Spleen (tissue), 11 donors: ENCODE measurements around the gene SSU72. TPM values are rescaled to one million over a fixed set of nuclear protein-coding genes. Genes with fewer than 3 reads are reported as not detected.

ENCODE experiments used
- DNase-seq: peaks from one replicate; pipeline ENCODE4 v3.0.0-alpha.2; 2020
- H3K27ac ChIP-seq, 8 donors: fragments of 200-600 bp; sonication (generic) in 7 of 8; 1 replicate in 4 of 8; 2 replicates in 4 of 8; pipeline versions ENCODE4 v1.5.0 to v1.8.0; 2016 to 2021; ENCODE audit warnings: inconsistent platforms in 4 of 8, mild to moderate bottlenecking in 4 of 8, moderate library complexity in 1 of 8
- H3K27me3 ChIP-seq, 7 donors: fragments of 200-600 bp; sonication (generic) in 6 of 7; replicated peaks in 1 of 7; 1 replicate in 4 of 7; 2 replicates in 3 of 7; pipeline versions ENCODE4 v1.5.0 to v1.8.0; 2016 to 2021; ENCODE audit warnings: inconsistent platforms in 3 of 7, mild to moderate bottlenecking in 1 of 7
- H3K36me3 ChIP-seq, 6 donors: fragments of 200-600 bp; sonication (generic) in 5 of 6; 1 replicate in 4 of 6; 2 replicates in 2 of 6; pipeline versions ENCODE4 v1.5.0 to v1.8.0; 2016 to 2021; ENCODE audit warnings: inconsistent platforms in 2 of 6
- H3K4me1 ChIP-seq, 6 donors: fragments of 200-600 bp; sonication (generic) in 5 of 6; 1 replicate in 3 of 6; 2 replicates in 3 of 6; pipeline versions ENCODE4 v1.5.0 to v1.8.0; 2016 to 2021; ENCODE audit warnings: inconsistent platforms in 3 of 6
- H3K4me3 ChIP-seq, 8 donors: fragments of 200-600 bp; sonication (generic) in 7 of 8; 1 replicate in 4 of 8; 2 replicates in 4 of 8; pipeline versions ENCODE4 v1.5.0 to v1.8.0; 2016 to 2021; ENCODE audit warnings: inconsistent platforms in 4 of 8, mild to moderate bottlenecking in 4 of 8, moderate library complexity in 2 of 8
- H3K9me3 ChIP-seq, 8 donors: fragments of 200-600 bp; sonication (generic) in 7 of 8; 1 replicate in 4 of 8; 2 replicates in 4 of 8; pipeline versions ENCODE4 v1.5.0 to v1.8.0; 2016 to 2021; ENCODE audit warnings: inconsistent platforms in 4 of 8
- CTCF ChIP-seq, 11 experiments: fragments of 200-600 bp in 7 of 11; fragments of 450-650 bp in 4 of 11; sonication (generic) in 4 of 11; IDR thresholded peaks in 8 of 11; conservative IDR thresholded peaks in 3 of 11; 1 replicate in 7 of 11; 2 replicates in 4 of 11; pipeline versions ENCODE4 v1.4.0 to v1.8.0; 2016 to 2021; ENCODE audit warnings: antibody characterized with exemption in 11 of 11, inconsistent platforms in 4 of 11, mild to moderate bottlenecking in 1 of 11
- POLR2A ChIP-seq, 3 donors: fragments of 450-650 bp; IDR thresholded peaks; one replicate each; pipeline ENCODE4 v1.5.1; 2017; ENCODE audit warnings: antibody characterized with exemption in 3 of 3, mild to moderate bottlenecking in 1 of 3
- POLR2AphosphoS5 ChIP-seq, 3 donors: sonication (generic); formaldehyde crosslinking; IDR thresholded peaks; one replicate each; pipeline ENCODE4 v1.5.1; 2017; ENCODE audit warnings: antibody characterized with exemption in 3 of 3
- WGBS, 5 donors: extraction: QIAGEN DNeasy Blood & Tissue Kit in 3 of 5; methylation state at CpG; one replicate each; pipeline versions ENCODE4 v1.1.5 to v1.1.7; 2013 to 2018; 5-methylcytosine and 5-hydroxymethylcytosine counted together
- intact Hi-C: fragments of 100-400 bp; cut with DNase I; formaldehyde crosslinking; loops from one replicate; pipeline ENCODE4 v1.15.0; 2023; ENCODE audit warnings: low total_unique reads
- polyA plus RNA-seq, 3 donors: library from polyadenylated mRNA; stranded (reverse); fragments of 200-250 nt; gene quantifications; one replicate each; pipeline ENCODE4 v1.2.1, GENCODE V29; 2013
- total RNA-seq, 7 donors: library from RNA; depleted of rRNA in 3 of 7; stranded (reverse); fragments of >200 nt in 3 of 7; fragmentation: NEBNext Ultra II Directional in 4 of 7; extraction: Animal tissue kit (Norgen Biotek cat#: 25700) in 4 of 7; gene quantifications; one replicate each; pipeline versions ENCODE4 v1.1.0 to v1.2.1, GENCODE V29; 2016 to 2021
- donor health status: healthy with polysubstance abuse.
- donor health status: DM: no; HTN: no; CAD: no; lungs with moderate emphysema.
- donor health status: DM: no; HTN: no; CAD: no.
- donor health status: Bipolar disorder and iron deficiency.
- donor health status: healthy.
- donor health status: DM: no; HTN: no; CAD: no.
- donor health status: DM: yes; HTN: yes; CAD: no.

Gene SSU72
- total and polyA plus RNA-seq, 10 donors, result 86.7 to 168 (median 107) TPM

DNA sequence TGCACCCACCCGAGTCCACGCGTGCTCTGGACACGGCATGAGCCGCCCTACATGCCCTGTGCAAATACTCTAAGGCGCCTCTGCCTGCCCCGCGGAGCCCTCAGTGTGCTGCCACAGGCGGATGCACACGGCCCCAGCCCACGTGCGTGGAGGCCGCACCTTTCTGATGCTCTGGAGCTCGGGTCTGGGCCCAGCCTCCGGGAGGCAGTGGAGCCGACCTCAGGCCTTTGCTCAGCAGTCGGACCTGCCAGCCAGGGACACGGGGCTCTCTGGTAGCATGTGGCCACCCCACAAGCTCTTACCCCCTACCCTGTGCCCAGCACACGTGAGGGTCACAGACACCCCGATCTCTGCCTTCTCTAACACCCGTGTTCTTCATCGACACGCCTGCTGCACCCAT lies 36.3 kb downstream of the SSU72 start:
- peaks cover 0 to 20% (median 0%) of the 10 kb centered on the region in 7 donors for H3K27me3 ChIP-seq
- no peak overlapping the region for H3K4me3 ChIP-seq
- no peaks in the 10 kb centered on the region for H3K9me3 ChIP-seq
- H3K27ac ChIP-seq, result no peak overlapping the region
- H3K36me3 ChIP-seq, result peaks cover 0 to 49% (median 23%) of the 10 kb centered on the region in 6 donors
- intact Hi-C loops, result no loop called here
- DNase-seq, result no peak
- TF ChIP-seq POLR2AphosphoS5 (IDR thresholded peaks at IDR 0.05) (no peak), CTCF (IDR thresholded peaks at IDR 0.05 in 8 of 11, conservative IDR thresholded peaks at IDR 0.05 in 3 of 11) (no peak), POLR2A (IDR thresholded peaks at IDR 0.05) (no peak)
- peaks cover 0 to 51% (median 28%) of the 10 kb centered on the region in 6 donors for H3K4me1 ChIP-seq
- 88 to 94% (median 92%) methylated on average over 17 to 23 of the region's 23 CpGs for WGBS, 5 donors

GRCh38 chr1:1537626-1538250 lies 36.9 kb downstream of the SSU72 start:
- peaks cover 0 to 49% (median 18%) of the 10 kb centered on the region in 6 donors for H3K36me3 ChIP-seq
- intact Hi-C loops, result no loop called here
- 93 to 96% (median 94%) methylated on average over 28 to 32 of the region's 32 CpGs for WGBS, 5 donors
- peak in 1 of 3 donors; percentile 10 for TF ChIP-seq POLR2AphosphoS5 (IDR thresholded peaks at IDR 0.05)
- no peak for TF ChIP-seq CTCF (IDR thresholded peaks at IDR 0.05 in 8 of 11, conservative IDR thresholded peaks at IDR 0.05 in 3 of 11)
- no peak for DNase-seq
- peaks cover 0 to 45% (median 22%) of the 10 kb centered on the region in 6 donors for H3K4me1 ChIP-seq
- peaks cover 0 to 1% (median 0%) of the 10 kb centered on the region in 8 donors for H3K9me3 ChIP-seq
- no peak overlapping the region for H3K27ac ChIP-seq
- H3K4me3 ChIP-seq, result no peak overlapping the region
- H3K27me3 ChIP-seq, result peaks cover 0 to 20% (median 0%) of the 10 kb centered on the region in 7 donors

DNA sequence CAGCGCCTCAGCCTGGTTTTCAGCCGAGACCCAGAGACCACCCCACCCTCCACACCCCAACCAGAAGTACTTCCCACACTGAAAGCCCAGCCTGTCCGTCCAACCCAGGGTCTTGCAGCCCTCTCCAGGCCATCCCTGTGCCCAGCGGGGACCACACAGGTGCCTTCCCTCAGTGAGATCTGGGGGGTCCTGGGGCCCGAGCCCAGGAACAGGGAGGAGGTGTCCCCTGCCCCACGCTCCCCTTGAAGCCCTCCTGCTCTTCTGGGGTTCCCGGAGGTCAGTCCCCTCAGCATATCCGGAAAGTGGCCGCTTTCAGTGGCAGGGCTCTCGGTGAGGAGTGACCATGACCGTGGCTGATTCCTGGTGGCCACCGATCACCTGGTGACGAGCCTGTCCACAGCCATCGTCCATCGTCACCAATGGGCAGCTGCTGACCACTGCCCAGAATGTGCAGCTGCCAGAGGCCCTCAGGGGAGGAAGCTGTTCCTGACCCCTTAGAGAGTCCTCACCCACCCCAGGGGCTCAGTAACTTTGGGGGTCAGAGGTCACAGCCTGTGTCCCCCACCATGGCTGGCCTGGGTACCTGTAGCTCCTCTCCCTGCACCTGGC lies 37.6 kb downstream of the SSU72 start:
- Histone ChIP-seq H3K4me1 (peaks cover 0 to 38% (median 20%) of the 10 kb centered on the region in 6 donors), H3K27ac (no peak overlapping the region), H3K27me3 (peaks cover 0 to 20% (median 0%) of the 10 kb centered on the region in 7 donors), H3K36me3 (peaks cover 0 to 48% (median 13%) of the 10 kb centered on the region in 6 donors), H3K4me3 (no peak overlapping the region), H3K9me3 (peaks cover 0 to 8% (median 5%) of the 10 kb centered on the region in 8 donors)
- intact Hi-C loops, result no loop called here
- WGBS, 5 donors, result 76 to 94% (median 93%) methylated on average over 3 to 15 of the region's 15 CpGs
- no peak for TF ChIP-seq POLR2A (IDR thresholded peaks at IDR 0.05)
- no peak for TF ChIP-seq POLR2AphosphoS5 (IDR thresholded peaks at IDR 0.05)
- no peak for TF ChIP-seq CTCF (IDR thresholded peaks at IDR 0.05 in 8 of 11, conservative IDR thresholded peaks at IDR 0.05 in 3 of 11)
- DNase-seq, result no peak
